SH-SY5Y (cell line): ENCODE measurements around the gene TYMP.

ENCODE experiments used
- GATA2 ChIP-seq: IDR thresholded peaks from 2 replicates; pipeline ENCODE4 v1.6.1; 2011; ENCODE audit warnings: mild to moderate bottlenecking, low read depth, low read length
- GATA3 ChIP-seq: IDR thresholded peaks from 2 replicates; pipeline ENCODE4 v1.6.1; 2011; ENCODE audit warnings: low read depth, mild to moderate bottlenecking, low read length, moderate library complexity

- TF ChIP-seq GATA2 (no peak), GATA3 (no peak)
Observed at GRCh38 chr22:50563413-50564160, 33.8 kb upstream of the TYMP start.
